Lower lobe of right lung (tissue), 2 donors: ENCODE results near the gene TNIK. TPM values are rescaled to one million over a fixed set of nuclear protein-coding genes. Genes with fewer than 3 reads are reported as not detected.

ENCODE experiments used
- ATAC-seq, 2 donors: fragments of 200-7000 bp; cut with Tn5 transposase; one replicate each; pipeline ENCODE4 v1.9.1; 2020 to 2022; ENCODE audit warnings: mild to moderate bottlenecking in 2 of 2, moderate library complexity in 2 of 2
- DNase-seq: peaks from one replicate; pipeline ENCODE4 v3.0.0-alpha.2; 2020
- H3K27ac ChIP-seq: fragments of 200-600 bp; one replicate; pipeline ENCODE4 v1.8.0; 2022
- H3K27me3 ChIP-seq: fragments of 200-600 bp; one replicate; pipeline ENCODE4 v1.8.0; 2022; ENCODE audit warnings: low read depth
- H3K36me3 ChIP-seq: fragments of 200-600 bp; one replicate; pipeline ENCODE4 v1.8.0; 2022; ENCODE audit warnings: mild to moderate bottlenecking
- H3K4me1 ChIP-seq: fragments of 200-600 bp; one replicate; pipeline ENCODE4 v1.8.0; 2022
- H3K4me3 ChIP-seq: fragments of 200-600 bp; one replicate; pipeline ENCODE4 v1.8.0; 2022; ENCODE audit warnings: mild to moderate bottlenecking
- H3K9me3 ChIP-seq: fragments of 200-600 bp; one replicate; pipeline ENCODE4 v1.8.0; 2022
- CTCF ChIP-seq: fragments of 200-600 bp; IDR thresholded peaks from one replicate; pipeline ENCODE4 v1.8.0; 2022; ENCODE audit warnings: antibody characterized with exemption, mild to moderate bottlenecking
- intact Hi-C: fragments of 100-400 bp; cut with DNase I; formaldehyde crosslinking; loops from one replicate; pipeline ENCODE4 v1.11.0; 2022
- total RNA-seq: library from RNA; stranded (reverse); fragmentation: NEBNext Ultra II Directional; extraction: Animal tissue kit (Norgen Biotek cat#: 25700); gene quantifications from one replicate; pipeline ENCODE4 v1.2.1, GENCODE V29; 2021
- donor health status: DM: no; HTN: yes; CAD: no; lungs with severe emphysema.

The TNIK gene
- total RNA-seq, 1 donor from 2014 or later: 29.3 TPM

GRCh38 chr3:171342200-171342599 lies 118.0 kb downstream of the TNIK start:
- Histone ChIP-seq H3K4me3 (no peak overlapping the region), H3K27me3 (no peaks in the 10 kb centered on the region), H3K4me1 (peaks cover 19% of the 10 kb centered on the region), H3K27ac (no peak overlapping the region), H3K9me3 (no peaks in the 10 kb centered on the region), H3K36me3 (no peaks in the 10 kb centered on the region)
- DNase-seq (no peak), ATAC-seq (no peak)
- intact Hi-C loops: no loop called here
- TF ChIP-seq CTCF: no peak

- DNase-seq (no peak), ATAC-seq (no peak)
- intact Hi-C loops: no loop called here
- TF ChIP-seq CTCF: no peak
- no peaks in the 10 kb centered on the region for H3K9me3 ChIP-seq
- H3K4me1 ChIP-seq: peaks cover 11% of the 10 kb centered on the region
- H3K36me3 ChIP-seq: no peaks in the 10 kb centered on the region
- no peaks in the 10 kb centered on the region for H3K27me3 ChIP-seq
- H3K27ac ChIP-seq: no peak overlapping the region
- H3K4me3 ChIP-seq: no peak overlapping the region
Measured at GRCh38 chr3:171340434-171340833, 119.8 kb downstream of the TNIK start.

- Histone ChIP-seq H3K4me1 (peaks cover 11% of the 10 kb centered on the region), H3K9me3 (no peaks in the 10 kb centered on the region), H3K4me3 (no peak overlapping the region), H3K36me3 (no peaks in the 10 kb centered on the region), H3K27me3 (no peaks in the 10 kb centered on the region), H3K27ac (no peak overlapping the region)
- DNase-seq: peak; percentile 87
- intact Hi-C loops: no loop called here
- peak; percentile 80 to 82 for ATAC-seq
- no peak for TF ChIP-seq CTCF
Measured at GRCh38 chr3:171339598-171339997, 120.6 kb downstream of the TNIK start.

GRCh38 chr3:171336406-171336805 lies 123.8 kb downstream of the TNIK start:
- no peaks in the 10 kb centered on the region for H3K9me3 ChIP-seq
- no peak overlapping the region for H3K27ac ChIP-seq
- no peaks in the 10 kb centered on the region for H3K27me3 ChIP-seq
- no peaks in the 10 kb centered on the region for H3K36me3 ChIP-seq
- H3K4me1 ChIP-seq: peaks cover 11% of the 10 kb centered on the region
- DNase-seq (no peak), ATAC-seq (no peak)
- TF ChIP-seq CTCF: no peak
- H3K4me3 ChIP-seq: no peak overlapping the region
- intact Hi-C loops: no loop called here

- ATAC-seq (peak; percentile 49 to 64), DNase-seq (no peak)
- H3K9me3 ChIP-seq: no peaks in the 10 kb centered on the region
- intact Hi-C loops: no loop called here
- H3K4me3 ChIP-seq: no peak overlapping the region
- H3K27me3 ChIP-seq: no peaks in the 10 kb centered on the region
- H3K4me1 ChIP-seq: peaks cover 11% of the 10 kb centered on the region
- H3K36me3 ChIP-seq: no peaks in the 10 kb centered on the region
- no peak overlapping the region for H3K27ac ChIP-seq
- no peak for TF ChIP-seq CTCF
Measured at GRCh38 chr3:171335559-171335958, 124.6 kb downstream of the TNIK start.

- DNase-seq: peak; percentile 64
- Histone ChIP-seq H3K27me3 (no peaks in the 10 kb centered on the region), H3K4me1 (peaks cover 8% of the 10 kb centered on the region), H3K36me3 (no peaks in the 10 kb centered on the region), H3K4me3 (no peak overlapping the region), H3K27ac (no peak overlapping the region), H3K9me3 (no peaks in the 10 kb centered on the region)
- ATAC-seq: peak; percentile 89 to 93
- TF ChIP-seq CTCF: no peak
- intact Hi-C loops: no loop called here
Measured at GRCh38 chr3:171334465-171334811, 125.8 kb downstream of the TNIK start.
